Stimulated activated CD8-positive, alpha-beta memory T cell treated with anti-CD3 and anti-CD28 coated beads, Interleukin-15, amount 100 ng/mL, for 48 hours (primary cell): ENCODE measurements around the gene DNAI4.
"Not testable (repeated sequence)": the region's sequence is repeated elsewhere in the genome, so short reads cannot be mapped to it uniquely, and the experiment has no call there.

Source experiments
- DNase-seq, 2 donors: peaks; one replicate each; pipeline ENCODE4 v3.0.0-alpha.2; 2020; ENCODE audit warnings: low read depth in 2 of 2

Gene DNAI4, protein sequence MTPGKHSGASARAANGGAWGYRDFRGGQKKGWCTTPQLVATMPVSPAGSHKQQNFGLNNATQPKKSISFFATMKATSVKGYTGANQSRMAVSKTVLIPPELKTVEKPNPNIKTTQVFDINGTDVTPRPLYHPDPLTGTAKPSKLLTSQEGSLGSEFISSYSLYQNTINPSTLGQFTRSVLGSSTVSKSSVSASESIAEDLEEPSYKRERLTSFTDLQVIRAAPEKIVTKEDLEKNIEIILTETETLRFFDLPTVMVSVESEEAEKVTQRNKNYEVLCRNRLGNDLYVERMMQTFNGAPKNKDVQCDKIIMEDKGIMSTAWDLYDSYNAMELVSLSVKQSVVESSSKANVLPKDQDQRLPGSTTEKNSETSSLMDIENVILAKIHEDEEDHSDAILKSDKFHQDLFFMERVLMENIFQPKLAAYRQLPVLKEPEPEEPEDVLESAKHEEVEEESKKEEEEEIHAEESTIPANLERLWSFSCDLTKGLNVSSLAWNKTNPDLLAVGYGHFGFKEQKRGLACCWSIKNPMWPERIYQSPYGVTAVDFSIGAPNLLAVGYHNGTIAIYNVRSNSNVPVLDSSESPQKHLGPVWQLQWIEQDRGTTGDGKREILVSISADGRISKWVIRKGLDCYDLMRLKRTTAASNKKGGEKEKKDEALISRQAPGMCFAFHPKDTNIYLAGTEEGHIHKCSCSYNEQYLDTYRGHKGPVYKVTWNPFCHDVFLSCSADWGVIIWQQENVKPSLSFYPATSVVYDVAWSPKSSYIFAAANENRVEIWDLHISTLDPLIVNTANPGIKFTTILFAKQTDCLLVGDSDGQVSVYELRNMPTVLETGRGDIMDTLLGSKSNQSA

DNA sequence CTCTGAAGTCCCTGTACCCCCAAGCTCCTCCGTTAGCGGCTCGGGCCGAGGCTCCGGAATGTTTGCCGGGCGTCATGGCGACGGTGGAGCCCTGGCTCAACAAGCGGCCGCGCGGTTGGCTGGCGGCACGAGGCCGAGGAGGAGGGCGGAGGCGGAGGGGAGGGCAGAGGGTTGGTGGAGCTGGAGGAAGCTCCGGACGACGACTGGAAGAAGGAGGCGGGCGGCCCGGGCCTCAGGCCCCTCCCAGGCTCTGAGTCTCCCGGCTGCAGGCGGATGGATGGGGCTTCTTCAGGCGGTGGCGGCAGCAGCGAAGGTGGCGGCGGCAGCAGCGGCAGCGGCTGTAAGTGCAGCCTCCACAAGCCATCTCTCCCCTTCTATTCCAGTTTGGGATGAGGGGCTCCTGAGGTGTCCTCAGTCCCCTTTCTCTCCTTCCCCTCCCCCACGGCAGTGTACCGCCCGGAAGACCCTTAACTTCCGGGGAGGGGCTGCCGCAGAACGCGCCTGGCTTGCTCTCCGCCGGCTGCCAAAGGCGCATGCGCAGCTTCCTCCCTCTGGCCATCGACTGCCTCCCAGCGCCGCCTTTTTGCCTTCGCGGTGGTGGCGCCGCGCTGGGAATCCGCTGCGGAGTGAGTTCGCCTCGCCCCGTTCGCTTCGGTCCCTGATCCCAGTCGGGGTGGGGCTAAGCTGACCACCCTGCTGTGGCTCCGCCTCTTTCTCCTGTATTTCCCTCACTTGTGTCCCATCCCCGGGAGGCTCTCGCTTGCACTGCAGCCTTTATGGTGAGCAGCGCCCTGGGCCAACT is at the start of gene DNAI4, which contains the start of gene MIER1:
Gene DNAI4 (minus strand): TSS at position 101 of the 802 bp plus-strand sequence. CDS start 25 bp downstream, at position 76.
Gene MIER1 (plus strand): TSS at position 235 of the 802 bp plus-strand sequence. CDS start 39 bp downstream, at position 274.
- peak; percentile 96 to 97 for DNase-seq

DNA sequence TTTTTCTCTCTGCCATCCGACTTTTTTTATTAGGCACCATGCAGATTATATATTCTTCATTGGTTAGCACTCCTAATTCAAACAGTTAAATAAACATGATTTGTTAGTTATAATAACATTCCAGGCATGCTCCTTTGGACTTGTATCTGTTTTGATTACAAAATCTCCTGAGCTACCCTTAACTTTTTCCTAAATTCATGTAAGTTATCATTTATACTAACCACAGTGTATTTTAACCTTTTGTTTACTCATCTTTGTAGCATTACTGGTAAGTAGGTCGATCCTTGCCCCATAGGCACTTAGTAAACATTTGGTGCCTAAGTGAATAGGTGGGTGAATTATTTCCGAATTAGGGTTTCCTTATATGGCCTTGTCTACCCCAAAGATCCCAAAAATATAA is 43.9 kb upstream of the DNAI4 start:
- DNase-seq: no peak

DNA sequence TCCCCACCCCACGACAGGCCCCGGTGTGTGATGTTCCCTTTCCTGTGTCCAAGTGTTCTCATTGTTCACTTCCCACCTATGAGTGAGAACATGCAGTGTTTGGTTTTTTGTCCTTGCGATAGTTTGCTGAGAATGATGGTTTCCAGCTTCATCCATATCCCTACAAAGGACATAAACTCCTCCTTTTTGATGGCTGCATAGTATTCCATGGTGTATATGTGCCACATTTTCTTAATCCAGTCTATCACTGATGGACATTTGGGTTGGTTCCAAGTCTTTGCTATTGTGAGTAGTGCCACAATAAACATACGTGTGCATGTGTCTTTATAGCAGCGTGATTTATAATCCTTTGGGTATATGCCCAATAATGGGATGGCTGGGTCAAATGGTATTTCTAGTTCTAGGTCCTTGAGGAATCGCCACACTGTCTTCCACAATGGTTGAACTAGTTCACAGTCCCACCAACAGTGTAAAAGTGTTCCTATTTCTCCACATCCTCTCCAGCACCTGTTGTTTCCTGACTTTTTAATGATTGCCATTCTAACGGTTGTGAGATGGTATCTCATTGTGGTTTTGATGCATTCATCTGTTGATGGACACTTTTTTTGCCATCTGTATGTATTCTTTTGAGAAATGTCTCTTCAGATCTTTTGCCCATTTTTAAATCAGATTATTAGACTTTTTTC is 41.7 kb upstream of the DNAI4 start:
- not testable (repeated sequence) for DNase-seq

DNA sequence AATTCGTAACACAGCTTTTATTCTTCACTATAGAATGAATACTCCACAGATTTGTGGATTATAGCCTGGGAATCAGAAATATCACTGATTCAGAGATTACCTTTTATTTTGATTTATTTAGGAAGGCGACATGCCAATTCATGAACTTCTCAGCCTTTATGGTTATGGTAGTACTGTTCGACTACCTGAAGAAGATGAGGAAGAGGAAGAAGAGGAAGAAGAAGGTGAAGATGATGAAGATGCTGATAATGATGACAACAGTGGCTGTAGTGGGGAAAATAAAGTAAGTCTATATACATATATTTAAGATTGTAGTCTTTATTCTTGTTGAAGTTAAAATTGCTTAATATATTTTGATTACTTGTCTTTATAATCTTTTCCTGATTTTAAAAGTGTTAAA is 33.3 kb upstream of the DNAI4 start:
- DNase-seq: no peak

DNA sequence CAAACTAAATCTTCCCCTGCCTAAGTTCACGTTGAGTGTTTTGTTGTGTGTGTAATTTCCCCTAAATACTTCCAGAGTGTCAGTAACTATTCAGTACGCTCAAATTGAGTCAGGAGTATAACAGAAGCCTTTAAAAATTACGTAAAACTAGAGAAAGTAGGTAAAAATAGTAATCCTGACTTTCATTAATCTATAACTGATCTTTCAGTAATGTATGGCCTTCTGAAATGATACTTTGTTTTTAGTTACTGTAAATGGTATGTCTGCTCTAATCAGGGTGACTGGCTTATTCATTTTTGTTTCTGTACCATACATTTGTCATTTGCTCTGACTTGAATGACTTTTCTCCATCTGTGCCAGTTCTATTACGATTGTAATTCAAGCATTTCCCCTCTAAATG is 29.6 kb upstream of the DNAI4 start:
- DNase-seq: no peak

DNA sequence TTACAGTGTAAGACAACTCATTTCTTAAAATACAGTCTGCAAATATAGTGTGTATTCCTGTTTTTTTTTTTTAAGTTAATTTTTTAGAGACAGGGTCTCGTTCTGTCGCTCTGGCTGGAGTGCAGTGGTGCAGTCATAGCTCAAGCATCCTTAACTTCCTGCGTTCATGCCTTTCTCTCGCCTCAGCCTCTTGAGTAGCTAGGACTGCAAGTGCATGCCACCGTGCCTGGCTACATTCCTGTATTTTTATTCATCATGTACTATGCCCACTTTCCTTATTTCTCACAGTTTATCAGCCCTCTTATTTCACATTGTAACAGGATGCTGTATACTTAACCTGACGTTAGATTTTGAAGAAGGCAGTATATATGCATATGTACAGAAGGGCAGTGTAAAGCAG is 26.9 kb upstream of the DNAI4 start:
- DNase-seq: no peak

DNA sequence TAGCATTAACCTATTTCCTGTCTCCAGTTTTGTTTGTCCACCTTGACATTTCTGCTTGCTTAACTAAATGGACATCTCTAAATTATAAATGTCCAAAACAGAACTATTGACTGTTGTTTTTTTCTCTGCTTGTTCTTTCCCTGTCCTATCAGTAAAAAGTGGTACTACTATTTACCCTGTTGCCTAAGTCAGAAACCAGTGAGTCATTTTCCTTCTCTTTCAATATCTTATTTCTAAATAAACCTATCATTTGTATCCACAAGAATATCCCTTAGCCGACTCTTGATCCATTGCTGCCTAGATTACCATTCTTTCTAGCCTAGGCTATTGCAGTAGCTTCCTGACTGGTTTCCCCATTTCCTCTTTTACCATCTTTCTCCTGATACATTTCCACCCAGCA is 22.6 kb upstream of the DNAI4 start:
- DNase-seq: no peak

DNA sequence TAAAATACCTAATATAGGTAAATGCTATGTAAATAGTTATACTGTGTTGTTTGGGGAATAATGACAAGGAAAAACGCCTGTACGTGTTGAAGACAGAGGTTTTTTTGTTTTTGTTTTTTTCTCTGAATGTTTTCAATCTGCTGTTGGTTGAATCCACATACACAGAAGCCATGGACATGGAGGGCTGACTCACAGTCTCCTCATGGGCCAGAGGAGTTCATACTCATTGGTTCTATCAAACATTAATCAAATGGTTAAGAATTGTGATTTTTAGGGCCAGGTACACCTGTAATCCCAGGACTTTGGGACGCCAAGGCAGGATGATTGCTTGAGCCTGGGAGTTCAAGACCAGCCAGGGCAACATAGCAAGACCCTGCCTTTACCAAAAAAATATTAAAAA is 20.7 kb upstream of the DNAI4 start:
- DNase-seq: no peak

DNA sequence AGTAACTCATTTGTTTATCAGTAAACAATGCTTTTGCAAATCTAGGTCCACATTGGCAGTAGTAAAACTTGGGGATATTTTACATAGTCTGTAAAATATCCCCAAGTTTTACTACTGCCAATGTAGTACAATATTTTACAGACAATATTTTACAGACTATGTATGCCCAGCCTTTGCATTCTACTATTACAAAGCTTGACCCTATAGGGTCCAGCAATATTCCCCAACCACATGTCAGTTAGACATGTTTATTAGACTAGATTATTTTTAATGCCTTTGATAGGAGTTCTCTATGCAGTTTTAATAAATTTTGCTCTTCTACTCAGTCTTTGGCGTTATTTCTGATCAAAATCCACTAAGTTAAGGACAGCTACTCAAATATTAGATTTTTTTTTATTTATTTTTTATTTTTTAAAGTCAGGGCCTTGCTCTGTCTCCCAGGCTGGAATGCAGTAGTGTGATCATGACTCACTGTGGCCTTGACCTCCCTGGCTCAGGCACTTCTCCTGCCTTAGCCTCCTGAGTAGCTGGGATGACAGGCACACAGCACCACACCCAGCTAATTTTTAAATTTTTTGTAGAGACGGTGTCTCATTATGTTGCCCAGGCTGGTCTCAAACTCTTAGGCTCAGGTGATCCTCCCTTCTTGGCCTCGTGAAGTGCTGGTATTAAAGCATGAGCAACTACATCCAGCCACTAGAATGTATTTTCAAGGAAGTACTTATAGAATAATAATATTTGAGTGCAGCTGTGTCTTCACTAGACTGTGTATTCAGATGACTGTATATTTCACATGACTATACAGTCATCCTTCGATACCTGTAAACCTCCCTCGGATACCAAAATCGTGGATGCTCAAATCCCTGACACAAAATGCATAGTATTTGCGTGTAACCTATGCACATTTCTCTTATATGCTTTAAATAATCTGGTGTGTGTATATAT is 19.9 kb upstream of the DNAI4 start:
- DNase-seq: no peak

DNA sequence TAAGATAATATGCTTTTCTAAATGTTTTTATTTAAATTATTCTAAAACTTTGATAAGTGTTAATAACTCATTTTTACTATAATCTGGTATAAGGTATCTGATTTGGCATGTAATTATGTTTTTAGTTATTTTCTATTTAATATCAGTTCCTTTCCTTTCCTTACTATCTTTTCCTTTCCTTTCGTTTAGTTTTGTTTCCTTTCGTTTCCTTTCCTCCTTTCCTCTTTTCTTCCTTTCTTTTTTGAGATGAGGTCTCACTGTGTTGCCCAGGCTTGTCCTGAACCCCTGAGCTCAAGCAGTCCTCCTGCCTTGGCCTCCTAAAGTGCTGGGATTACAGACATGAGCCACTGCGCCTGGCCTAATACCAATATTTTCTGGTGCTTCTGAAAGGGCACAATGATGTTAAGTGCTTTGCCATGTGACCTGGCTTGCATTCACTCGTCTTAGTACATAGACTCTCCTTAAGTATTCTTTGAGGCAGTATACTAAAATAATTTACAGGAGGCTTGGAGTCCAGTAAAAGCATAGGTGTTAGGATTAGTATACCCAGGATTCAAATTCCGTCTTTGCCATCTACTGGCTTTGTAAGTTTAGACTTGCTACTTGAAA is 18.8 kb upstream of the DNAI4 start:
- no peak for DNase-seq

DNA sequence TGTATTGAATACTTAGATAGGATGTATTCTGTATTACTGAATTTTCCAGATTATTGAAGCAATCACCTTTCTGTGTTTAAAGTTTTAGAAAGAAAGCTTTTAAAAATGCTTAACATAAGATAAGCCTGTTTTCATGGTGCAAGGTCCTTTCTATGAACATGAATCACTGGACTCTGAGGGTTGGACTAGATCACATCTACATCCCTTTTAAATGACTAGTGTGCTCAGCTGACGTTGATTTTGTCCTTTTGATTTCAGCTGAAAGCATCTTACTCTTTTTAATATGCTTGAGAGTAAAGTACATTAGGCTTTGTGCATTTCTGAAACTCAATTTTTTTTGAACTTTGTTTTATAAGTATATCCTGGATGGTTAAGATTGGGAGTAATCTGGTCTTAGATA is 16.3 kb upstream of the DNAI4 start:
- DNase-seq: no peak

DNA sequence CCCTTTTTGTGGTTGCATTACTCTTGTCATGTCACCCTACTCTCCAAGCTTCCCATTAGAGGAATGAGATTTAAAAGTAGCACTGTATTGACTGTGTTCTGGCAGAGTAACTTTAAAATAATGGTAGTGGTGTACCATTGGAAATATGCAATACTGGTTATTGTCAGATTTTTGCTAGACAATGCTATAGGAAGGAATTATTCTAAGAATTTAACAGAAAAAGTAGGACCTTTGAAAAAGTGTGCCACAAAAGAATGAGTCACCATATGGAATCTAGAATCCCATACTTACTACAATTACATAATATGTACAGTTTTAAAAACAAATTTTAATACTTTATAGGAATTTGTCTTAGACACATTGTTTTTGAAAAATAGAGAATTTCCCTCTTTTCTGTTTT is 14.0 kb upstream of the DNAI4 start:
- DNase-seq: no peak

DNA sequence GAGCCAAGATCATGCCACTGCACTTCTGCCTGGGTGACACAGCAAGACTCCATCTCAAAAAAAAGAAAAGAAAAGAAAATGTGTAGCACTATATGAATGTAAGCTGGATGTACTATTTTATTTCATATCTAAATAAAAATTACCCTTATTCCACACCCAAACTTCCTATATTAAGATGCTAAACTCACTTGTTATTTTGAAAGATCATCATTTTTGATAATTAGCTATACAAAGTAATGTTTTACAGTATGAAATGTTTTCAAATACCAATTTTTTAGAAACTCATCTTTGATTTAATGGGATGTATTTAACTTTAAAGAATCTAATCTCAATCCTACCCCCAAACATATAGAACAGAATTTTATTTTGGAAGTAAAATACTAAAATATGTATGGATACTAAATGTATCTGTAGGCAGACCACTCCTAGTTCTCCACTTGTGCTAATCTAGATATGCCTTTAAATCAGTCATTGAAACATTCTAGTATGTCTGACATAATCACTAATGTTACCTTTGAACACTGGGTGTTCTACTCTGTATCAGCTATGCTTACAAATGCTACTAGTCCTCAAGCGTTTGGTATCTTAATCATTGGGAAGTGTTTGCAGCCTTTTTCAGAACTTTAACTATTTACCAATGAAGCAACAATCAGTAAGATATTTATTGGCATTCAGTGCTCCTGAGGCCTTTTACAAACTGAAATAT is 13.0 kb upstream of the DNAI4 start:
- DNase-seq: no peak

DNA sequence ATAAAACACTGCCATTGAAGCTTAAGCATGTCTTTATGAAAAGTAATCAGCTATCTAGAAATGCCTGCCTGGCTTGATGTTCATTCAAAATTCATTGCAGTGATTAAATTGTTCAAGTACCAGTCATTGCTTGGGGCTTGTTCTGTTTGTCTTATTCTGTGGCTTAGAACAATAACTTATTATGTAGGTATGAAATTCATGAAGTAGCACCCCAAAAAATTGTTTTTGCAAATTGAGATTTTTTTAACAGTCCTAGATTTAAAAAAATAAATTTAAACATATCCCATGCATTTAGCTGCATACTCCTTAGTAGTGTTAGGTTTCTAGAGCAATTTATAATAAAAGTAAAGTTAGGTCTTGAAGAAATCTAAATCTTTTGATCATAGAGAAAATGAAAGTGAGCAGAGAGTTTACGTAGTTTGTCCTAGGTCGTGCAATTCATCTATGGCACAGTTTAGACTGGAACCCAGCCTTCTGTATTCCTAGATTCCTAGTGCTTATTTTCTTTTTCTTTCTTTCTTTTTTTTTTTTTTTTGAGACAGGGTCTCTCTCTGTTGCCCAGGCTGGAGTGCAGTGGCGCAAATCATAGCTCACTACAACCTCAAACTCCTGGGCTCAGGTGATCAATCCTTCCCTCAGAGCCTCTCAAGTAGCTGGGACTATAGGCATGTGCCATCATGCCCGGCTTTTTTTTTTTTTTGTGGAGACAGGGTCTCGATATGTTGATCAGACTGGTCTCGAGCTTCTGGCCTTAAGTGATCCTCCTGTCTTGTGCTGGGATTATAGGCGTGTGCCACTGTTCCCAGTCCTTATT is 9.4 kb upstream of the DNAI4 start:
- DNase-seq: no peak

DNA sequence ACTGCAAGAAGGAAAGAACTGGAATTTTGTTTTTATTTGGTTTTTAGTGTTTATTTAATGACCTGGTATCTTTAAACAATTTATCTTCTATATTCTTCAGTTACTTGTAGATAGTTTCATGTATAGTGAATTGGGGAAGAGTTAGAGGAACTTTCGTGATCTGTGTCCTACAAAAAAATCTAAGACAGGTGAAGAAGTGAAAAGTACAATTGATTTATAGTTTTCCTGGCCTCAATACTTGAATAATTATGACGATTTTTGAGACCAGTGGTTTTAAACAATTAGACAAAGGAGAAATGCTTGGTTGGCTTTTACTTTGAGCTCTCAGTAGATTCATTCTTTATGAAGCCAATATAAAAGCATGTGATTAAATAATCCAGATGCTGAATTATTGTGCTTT is 7.6 kb upstream of the DNAI4 start:
- no peak for DNase-seq

DNA sequence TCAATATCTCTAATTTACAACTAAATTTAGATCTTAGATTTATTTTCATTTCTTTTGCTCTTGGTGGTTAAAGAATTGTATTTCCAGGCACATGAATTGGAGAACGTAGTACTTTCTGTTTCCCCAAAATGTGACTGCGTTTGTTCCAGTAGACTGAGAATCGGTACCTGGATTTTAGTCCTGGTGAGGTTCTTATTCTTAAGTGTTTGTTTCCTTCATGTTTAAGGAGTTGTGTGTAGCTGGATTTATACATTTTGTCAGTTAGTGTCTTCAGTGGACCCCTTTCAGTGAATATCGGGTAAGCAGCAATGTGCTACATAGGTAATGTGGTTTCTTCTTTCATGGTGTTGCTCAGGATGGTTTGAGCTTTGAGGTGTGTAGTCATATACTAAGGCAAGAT is 6.9 kb upstream of the DNAI4 start:
- DNase-seq: no peak

DNA sequence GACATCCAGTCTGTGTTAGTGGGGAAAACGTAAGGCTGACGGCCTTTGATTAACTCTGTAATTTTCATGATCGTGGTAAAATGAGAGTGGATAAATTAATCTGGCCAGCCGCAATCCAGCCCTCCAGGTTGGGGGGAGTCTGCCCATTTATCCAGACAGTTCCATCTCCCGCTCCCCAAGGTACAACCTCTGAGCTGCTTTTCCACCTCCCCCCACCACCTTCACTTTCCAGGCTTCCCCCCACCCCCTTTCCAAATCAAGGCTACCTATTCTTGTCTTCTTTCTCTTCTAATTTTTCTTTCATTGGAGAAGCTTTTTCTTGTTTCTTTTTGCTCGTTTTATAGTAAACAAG is 6.1 kb upstream of the DNAI4 start:
- DNase-seq: no peak

DNA sequence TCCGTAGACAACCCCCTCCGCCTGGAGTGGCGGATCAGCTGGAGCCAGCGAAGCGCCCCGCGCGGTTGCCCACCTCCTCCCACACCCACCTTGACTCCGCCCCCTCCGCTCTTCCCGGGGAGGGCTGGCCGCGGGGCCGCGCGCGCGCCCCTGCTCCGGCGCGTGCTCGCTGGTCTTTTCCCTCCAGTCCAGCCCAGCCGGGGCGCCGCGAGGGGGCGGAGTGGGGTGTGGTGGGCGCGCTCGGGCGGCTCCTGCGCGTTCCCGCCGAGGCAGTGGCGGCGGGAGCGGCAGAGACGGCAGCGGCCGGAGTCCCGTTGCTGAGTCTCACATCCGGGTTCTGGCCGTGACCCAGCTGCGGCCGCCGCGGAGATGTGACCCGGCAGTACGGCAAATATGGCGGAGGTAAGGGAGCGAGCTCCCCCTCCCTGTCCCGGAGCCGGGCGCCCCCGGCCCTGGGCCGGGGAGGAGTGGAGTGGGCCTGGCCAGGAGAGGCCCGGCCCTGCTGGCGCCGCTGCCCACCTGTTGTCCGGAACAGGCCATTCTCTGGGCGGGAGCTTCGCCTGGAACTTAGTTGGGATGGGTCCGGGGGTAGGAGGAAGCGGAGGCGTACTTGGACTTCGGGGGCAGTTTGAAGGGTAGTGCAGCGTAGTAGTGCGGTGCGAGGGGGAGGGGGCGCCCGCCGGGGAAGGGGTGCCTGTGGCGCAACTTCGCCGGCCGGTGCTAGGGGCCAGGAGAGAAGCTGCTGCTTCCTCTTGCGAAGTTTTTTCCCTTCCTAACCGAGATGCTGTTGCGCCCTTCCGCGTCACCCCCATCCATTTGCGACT is 5.6 kb upstream of the DNAI4 start:
- peak; percentile 92 to 93 for DNase-seq
